Measurements from ENCODE around the gene SNAP29. TPM values are rescaled to one million over a fixed set of nuclear protein-coding genes. Genes with fewer than 3 reads are reported as not detected.
"Not testable (repeated sequence)": the region's sequence is repeated elsewhere in the genome, so short reads cannot be mapped to it uniquely, and the experiment has no call there.

The SNAP29 gene
- total RNA-seq, 1 donor from 2014 or later: 16.0 TPM

DNA sequence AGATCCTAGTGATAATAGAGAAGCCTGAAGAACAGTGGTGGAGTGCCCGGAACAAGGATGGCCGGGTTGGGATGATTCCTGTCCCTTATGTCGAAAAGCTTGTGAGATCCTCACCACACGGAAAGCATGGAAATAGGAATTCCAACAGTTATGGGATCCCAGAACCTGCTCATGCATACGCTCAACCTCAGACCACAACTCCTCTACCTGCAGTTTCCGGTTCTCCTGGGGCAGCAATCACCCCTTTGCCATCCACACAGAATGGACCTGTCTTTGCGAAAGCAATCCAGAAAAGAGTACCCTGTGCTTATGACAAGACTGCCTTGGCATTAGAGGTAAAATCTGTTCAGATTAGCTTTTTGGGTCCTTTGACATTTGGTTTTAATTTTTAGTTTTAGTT is 75.1 kb downstream of the SNAP29 start:
- no peak overlapping the region for H3K4me3 ChIP-seq (ENCODE audit: low read depth, low read length)
- TF ChIP-seq, protein P1, sequence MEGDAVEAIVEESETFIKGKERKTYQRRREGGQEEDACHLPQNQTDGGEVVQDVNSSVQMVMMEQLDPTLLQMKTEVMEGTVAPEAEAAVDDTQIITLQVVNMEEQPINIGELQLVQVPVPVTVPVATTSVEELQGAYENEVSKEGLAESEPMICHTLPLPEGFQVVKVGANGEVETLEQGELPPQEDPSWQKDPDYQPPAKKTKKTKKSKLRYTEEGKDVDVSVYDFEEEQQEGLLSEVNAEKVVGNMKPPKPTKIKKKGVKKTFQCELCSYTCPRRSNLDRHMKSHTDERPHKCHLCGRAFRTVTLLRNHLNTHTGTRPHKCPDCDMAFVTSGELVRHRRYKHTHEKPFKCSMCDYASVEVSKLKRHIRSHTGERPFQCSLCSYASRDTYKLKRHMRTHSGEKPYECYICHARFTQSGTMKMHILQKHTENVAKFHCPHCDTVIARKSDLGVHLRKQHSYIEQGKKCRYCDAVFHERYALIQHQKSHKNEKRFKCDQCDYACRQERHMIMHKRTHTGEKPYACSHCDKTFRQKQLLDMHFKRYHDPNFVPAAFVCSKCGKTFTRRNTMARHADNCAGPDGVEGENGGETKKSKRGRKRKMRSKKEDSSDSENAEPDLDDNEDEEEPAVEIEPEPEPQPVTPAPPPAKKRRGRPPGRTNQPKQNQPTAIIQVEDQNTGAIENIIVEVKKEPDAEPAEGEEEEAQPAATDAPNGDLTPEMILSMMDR (conservative IDR thresholded peaks at IDR 0.05; ENCODE audit: low read depth, low read length): no peak
- no peak for DNase-seq (ENCODE audit: low read depth)

DNA sequence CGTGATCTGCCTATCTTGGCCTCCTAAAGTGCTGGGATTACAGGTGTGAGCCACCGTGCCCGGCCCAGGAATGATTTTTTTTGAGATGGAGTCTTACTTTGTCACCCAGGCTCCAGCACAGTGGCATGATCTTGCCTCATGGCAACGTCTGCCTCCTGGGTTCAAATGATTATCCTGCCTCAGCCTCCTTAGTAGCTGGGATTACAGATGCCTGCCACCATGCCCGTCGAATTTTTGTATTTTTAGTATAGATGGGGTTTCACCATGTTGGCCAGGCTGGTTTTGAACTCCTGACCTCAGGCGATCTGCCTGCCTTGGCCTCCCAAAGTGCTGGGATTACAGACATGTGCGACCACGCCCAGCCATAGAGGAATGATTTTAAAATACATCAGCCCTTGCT is 76.2 kb downstream of the SNAP29 start:
- not testable (repeated sequence) for DNase-seq (ENCODE audit: low read depth); H3K4me3 ChIP-seq (ENCODE audit: low read depth, low read length)

- DNase-seq (ENCODE audit: low read depth); H3K4me3 ChIP-seq (ENCODE audit: low read depth, low read length): not testable (repeated sequence)
Observed at GRCh38 chr22:20935780-20936539, 77.2 kb downstream of the SNAP29 start.

- TF ChIP-seq, protein P1 (conservative IDR thresholded peaks at IDR 0.05; ENCODE audit: low read depth, low read length): no peak
- no peak overlapping the region for H3K4me3 ChIP-seq (ENCODE audit: low read depth, low read length)
- DNase-seq (ENCODE audit: low read depth): no peak
Observed at GRCh38 chr22:20937031-20937793, 78.4 kb downstream of the SNAP29 start.

DNA sequence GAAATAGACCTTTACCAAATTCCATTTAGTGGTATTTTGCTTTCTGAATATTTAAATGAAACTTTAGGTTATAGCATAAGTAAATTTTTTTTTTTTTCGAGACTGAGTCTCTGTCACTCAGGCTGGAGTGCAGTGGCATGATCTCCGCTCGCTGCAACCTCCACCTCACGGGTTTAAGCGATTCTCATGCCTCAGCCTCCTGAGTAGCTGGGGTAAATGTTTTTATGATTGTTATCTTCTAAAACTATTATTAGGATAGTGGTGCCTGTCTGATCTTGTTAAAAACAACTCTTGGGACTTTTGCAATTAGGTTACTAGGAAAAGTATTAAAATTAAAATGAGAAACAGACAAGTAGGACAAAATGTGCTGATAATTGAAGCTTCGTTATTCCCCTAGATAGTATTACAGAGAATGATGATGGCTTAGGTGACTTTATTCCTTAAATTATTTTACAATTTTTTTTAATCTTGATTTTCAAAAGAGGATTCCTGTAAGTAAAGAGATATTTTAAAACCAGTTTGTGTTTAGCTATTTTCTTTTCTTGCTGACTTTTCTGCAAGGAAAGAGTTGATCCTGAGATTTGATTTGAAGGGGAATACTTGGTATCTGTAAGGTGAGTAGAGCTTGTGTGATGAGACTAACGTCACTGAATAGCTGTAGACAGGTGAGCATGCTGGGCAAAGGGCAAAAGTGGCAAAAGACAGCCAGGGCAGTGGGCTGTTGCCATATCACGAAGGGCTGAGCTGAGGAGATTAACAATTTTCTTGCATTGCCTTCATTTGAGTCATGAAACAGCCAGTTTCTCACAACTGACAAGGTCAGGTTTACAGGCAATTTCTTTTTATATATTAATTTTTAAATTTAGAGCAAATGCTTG is 79.2 kb downstream of the SNAP29 start:
- TF ChIP-seq, protein P1 (conservative IDR thresholded peaks at IDR 0.05; ENCODE audit: low read depth, low read length): no peak
- no peak overlapping the region for H3K4me3 ChIP-seq (ENCODE audit: low read depth, low read length)
- no peak for DNase-seq (ENCODE audit: low read depth)

- DNase-seq (ENCODE audit: low read depth); H3K4me3 ChIP-seq (ENCODE audit: low read depth, low read length): not testable (repeated sequence)
Observed at GRCh38 chr22:20939457-20940185, 80.8 kb downstream of the SNAP29 start.

GRCh38 chr22:20940186-20940651 is 81.4 kb downstream of the SNAP29 start:
- DNase-seq (ENCODE audit: low read depth): no peak
- no peak overlapping the region for H3K4me3 ChIP-seq (ENCODE audit: low read depth, low read length)
- TF ChIP-seq, protein P1 (conservative IDR thresholded peaks at IDR 0.05; ENCODE audit: low read depth, low read length): no peak

Other genes starting within 250 kb of the SNAP29 start
- not detected in 2 replicates for gene SERPIND1, start 84.9 kb upstream of the SNAP29 start, total RNA-seq
- 24.1 and 30.5 TPM in 2 replicates for gene PI4KA, start 196 bp upstream of the SNAP29 start, total RNA-seq
- 42.6 and 53.6 TPM in 2 replicates for gene CRKL, start 58.4 kb downstream of the SNAP29 start, total RNA-seq
- 0.65 and 1.8 TPM in 2 replicates for gene AIFM3, start 108.2 kb downstream of the SNAP29 start, total RNA-seq
- gene LZTR1, start 123.3 kb downstream of the SNAP29 start, total RNA-seq: 16.7 and 33.1 TPM in 2 replicates
- gene THAP7, start 143.1 kb downstream of the SNAP29 start, total RNA-seq: 24.6 and 36.6 TPM in 2 replicates
- not detected in 2 replicates for gene P2RX6, start 156.2 kb downstream of the SNAP29 start, total RNA-seq
- 0.29 and 1.8 TPM in 2 replicates for gene SLC7A4, start 173.6 kb downstream of the SNAP29 start, total RNA-seq
- gene LRRC74B, start 186.9 kb downstream of the SNAP29 start, total RNA-seq: not detected in 2 replicates